IMR-90 (cell line): ENCODE data around the gene ARAP3. TPM values are rescaled to one million over a fixed set of nuclear protein-coding genes. Genes with fewer than 3 reads are reported as not detected.

Experiments
- ATAC-seq: fragments of 200-7000 bp; cut with Tn5 transposase; 2 replicates; pipeline ENCODE4 v1.9.1; 2020; ENCODE audit warnings: low read depth, mild to moderate bottlenecking, moderate library complexity
- BruUV-seq: library from RNA; stranded (reverse); fragments of 400-500 nt; replicated peaks from 2 replicates; lab custom pipeline; 2021; lab: Mats Ljungman, UMichigan
- CTCF ChIA-PET: fragments of 300-600 bp; formaldehyde crosslinking; extraction: SDS; loops from one replicate; lab custom pipeline; 2021; ENCODE audit warnings: antibody characterized with exemption; lab: Yijun Ruan, JAX
- POLR2A ChIA-PET: fragments of 300-600 bp; sonication (Branson Sonifier 250); formaldehyde crosslinking; loops from one replicate; lab custom pipeline; 2022; ENCODE audit warnings: antibody characterized with exemption; ENCODE audit not compliant: unreplicated experiment; lab: Charles Lee
- DNase-seq: peaks from one replicate; pipeline ENCODE4 v3.0.0; 2013
- H2AFZ ChIP-seq: replicated peaks from 2 replicates; pipeline ENCODE3; 2013; ENCODE audit warnings: low read length, mild to moderate bottlenecking; ENCODE audit not compliant: poor library complexity
- H2AK5ac ChIP-seq: 2 replicates; pipeline ENCODE4 v1.6.1; 2013; ENCODE audit warnings: low read depth, low read length, inconsistent platforms
- H2AK9ac ChIP-seq: replicated peaks from 2 replicates; pipeline ENCODE3; 2013; ENCODE audit warnings: mild to moderate bottlenecking, low read depth, low read length, moderate library complexity; ENCODE audit not compliant: poor library complexity
- H2BK120ac ChIP-seq: 2 replicates; pipeline ENCODE4 v1.6.1; 2013; ENCODE audit warnings: low read depth, low read length, inconsistent platforms
- H2BK15ac ChIP-seq: 3 replicates; pipeline ENCODE4 v1.6.1; 2013; ENCODE audit warnings: low read depth, low read length, inconsistent platforms
- H2BK20ac ChIP-seq: 2 replicates; pipeline ENCODE4 v1.6.1; 2013; ENCODE audit warnings: low read depth, mild to moderate bottlenecking, inconsistent platforms, low read length, moderate library complexity
- H2BK5ac ChIP-seq: 2 replicates; pipeline ENCODE4 v1.6.1; 2013; ENCODE audit warnings: mild to moderate bottlenecking, low read depth, low read length, inconsistent platforms; ENCODE audit not compliant: poor library complexity, severe bottlenecking
- H3K14ac ChIP-seq: replicated peaks from 2 replicates; pipeline ENCODE4 v1.6.1; 2013; ENCODE audit warnings: low read depth, low read length, inconsistent platforms
- H3K18ac ChIP-seq: 2 replicates; pipeline ENCODE4 v1.6.1; 2013; ENCODE audit warnings: low read depth, low read length, control low read depth
- H3K23ac ChIP-seq: 2 replicates; pipeline ENCODE4 v1.6.1; 2013; ENCODE audit warnings: low read depth, low read length, inconsistent platforms
- H3K27ac ChIP-seq: 2 replicates; pipeline ENCODE4 v1.5.1; 2013; ENCODE audit warnings: mild to moderate bottlenecking, control low read depth, low read length; ENCODE audit not compliant: insufficient read depth
- H3K27me3 ChIP-seq: 2 replicates; pipeline ENCODE4 v1.6.1; 2013; ENCODE audit warnings: low read length; ENCODE audit not compliant: control insufficient read depth, insufficient read depth
- H3K36me3 ChIP-seq: 2 replicates; pipeline ENCODE4 v1.6.1; 2013; ENCODE audit warnings: low read length, mixed read lengths; ENCODE audit not compliant: control insufficient read depth, insufficient read depth
- H3K4ac ChIP-seq: 2 replicates; pipeline ENCODE4 v1.6.1; 2013; ENCODE audit warnings: low read depth, low read length, inconsistent platforms
- H3K4me1 ChIP-seq: 2 replicates; pipeline ENCODE4 v1.6.1; 2013; ENCODE audit warnings: low read length, mixed read lengths; ENCODE audit not compliant: control insufficient read depth, insufficient read depth
- H3K4me2 ChIP-seq: 2 replicates; pipeline ENCODE4 v1.6.1; 2013; ENCODE audit warnings: low read depth, mild to moderate bottlenecking, control low read depth, low read length, moderate library complexity
- H3K4me3 ChIP-seq: 2 replicates; pipeline ENCODE4 v1.5.1; 2013; ENCODE audit warnings: low read depth, mild to moderate bottlenecking, control low read depth, low read length, moderate library complexity; ENCODE audit not compliant: insufficient read depth
- H3K56ac ChIP-seq: 2 replicates; pipeline ENCODE4 v1.6.1; 2013; ENCODE audit warnings: low read length, inconsistent platforms; ENCODE audit not compliant: insufficient read depth; ENCODE audit errors: extremely low read depth
- H3K79me1 ChIP-seq, 2 experiments: 2 replicates each; pipeline ENCODE4 v1.6.1; 2013; ENCODE audit warnings: low read length in 2 of 2, inconsistent platforms in 1 of 2, low read depth in 1 of 2
- H3K9ac ChIP-seq: 2 replicates; pipeline ENCODE4 v1.6.1; 2013; ENCODE audit warnings: low read depth, low read length, control low read depth
- H3K9me1 ChIP-seq: 2 replicates; pipeline ENCODE4 v1.6.1; 2013; ENCODE audit warnings: low read length, inconsistent platforms; ENCODE audit not compliant: insufficient read depth
- H3K9me3 ChIP-seq: 2 replicates; pipeline ENCODE4 v1.6.1; 2013; ENCODE audit warnings: low read length; ENCODE audit not compliant: control insufficient read depth, insufficient read depth
- H4K20me1 ChIP-seq: 2 replicates; pipeline ENCODE4 v1.6.1; 2013; ENCODE audit warnings: low read length, inconsistent platforms; ENCODE audit not compliant: insufficient read depth
- H4K5ac ChIP-seq: 2 replicates; pipeline ENCODE4 v1.6.1; 2013; ENCODE audit warnings: mild to moderate bottlenecking, low read depth, low read length, control low read depth
- H4K8ac ChIP-seq, 2 experiments: 2 replicates each; pipeline ENCODE4 v1.6.1; 2013; ENCODE audit warnings: low read depth in 2 of 2, low read length in 2 of 2, control low read depth in 1 of 2, inconsistent platforms in 1 of 2
- H4K91ac ChIP-seq: 2 replicates; pipeline ENCODE4 v1.6.1; 2013; ENCODE audit warnings: low read depth, low read length, inconsistent platforms; ENCODE audit not compliant: insufficient read depth
- MAFK ChIP-seq: IDR thresholded peaks from 2 replicates; pipeline ENCODE4 v1.6.1; 2012; ENCODE audit warnings: low read depth, low read length, improper control_type of control experiment
- MAZ ChIP-seq: IDR thresholded peaks from 2 replicates; pipeline ENCODE4 v1.6.1; 2012; ENCODE audit warnings: low read depth, mild to moderate bottlenecking, low read length, improper control_type of control experiment, moderate library complexity, borderline replicate concordance
- MXI1 ChIP-seq: IDR thresholded peaks from 2 replicates; pipeline ENCODE4 v1.6.1; 2012; ENCODE audit warnings: low read depth, mild to moderate bottlenecking, low read length, moderate library complexity, borderline replicate concordance
- NFE2L2 ChIP-seq: fragments of 150-350 bp; IDR thresholded peaks from 2 replicates; pipeline ENCODE4 v1.6.1; 2016; ENCODE audit warnings: low read depth, mild to moderate bottlenecking, low read length
- POLR2A ChIP-seq: IDR thresholded peaks from 2 replicates; pipeline ENCODE4 v1.6.1; 2012; ENCODE audit warnings: mild to moderate bottlenecking, low read depth, low read length
- RAD21 ChIP-seq: IDR thresholded peaks from 2 replicates; pipeline ENCODE4 v1.6.1; 2012; ENCODE audit warnings: low read length, improper control_type of control experiment
- RFX5 ChIP-seq: IDR thresholded peaks from 2 replicates; pipeline ENCODE4 v1.8.0; 2012; ENCODE audit warnings: low read depth, mild to moderate bottlenecking, low read length, moderate library complexity
- SMC3 ChIP-seq: fragments of 150-350 bp; IDR thresholded peaks from 2 replicates; pipeline ENCODE4 v1.6.1; 2016; ENCODE audit warnings: low read depth, mild to moderate bottlenecking, antibody characterized with exemption, low read length, moderate library complexity
- WGBS, 2 experiments: methylation state at CpG; one replicate each; pipeline versions ENCODE4 v1.1.5 to v1.1.7; 2013; ENCODE audit warnings: missing lambda C conversion rate in 2 of 2; ENCODE audit not compliant: insufficient read length in 1 of 2; ENCODE audit errors: extremely low coverage in 2 of 2; 5-methylcytosine and 5-hydroxymethylcytosine counted together
- dilution Hi-C: fragments of 300-500 bp; cut with HindIII; formaldehyde crosslinking; loops from one replicate; pipeline ENCODE4 v1.14.3; 2018; ENCODE audit warnings: low sequenced_read_pairs; ENCODE audit not compliant: unreplicated experiment
- in situ Hi-C: fragments of 300-500 bp; cut with MboI; formaldehyde crosslinking; loops from 3 replicates; pipeline ENCODE4 v1.14.3; 2019; ENCODE audit warnings: low sequenced_read_pairs, inconsistent platforms, mixed read lengths
- intact Hi-C: fragments of 100-400 bp; cut with micrococcal nuclease; formaldehyde crosslinking; loops from 2 replicates; pipeline ENCODE4 v1.10.0; 2022
- polyA plus RNA-seq, 3 experiments: library from polyadenylated mRNA; depleted of rRNA; stranded (reverse); fragments of >200 nt; gene quantifications; 2 replicates each; pipeline ENCODE4 v1.2.3, GENCODE V29; 2012; ENCODE audit warnings: low replicate concordance in 1 of 3
- total RNA-seq: library from RNA; depleted of rRNA; stranded (reverse); fragments of >200 nt; gene quantifications from 2 replicates; pipeline ENCODE4 v1.2.3, GENCODE V29; 2012
- TF ChIP-seq, protein P1 (sequence below): fragments of 150-350 bp; IDR thresholded peaks from 2 replicates; pipeline ENCODE4 v1.6.1; 2016; ENCODE audit warnings: low read depth, mild to moderate bottlenecking, low read length, moderate library complexity, borderline replicate concordance
- TF ChIP-seq, protein P2 (sequence below): fragments of 150-350 bp; IDR thresholded peaks from 2 replicates; pipeline ENCODE4 v1.6.1; 2017; ENCODE audit warnings: mild to moderate bottlenecking, antibody characterized with exemption, low read length, low read depth

The ARAP3 gene
- total and polyA plus RNA-seq, 2 of the 4 experiments (the other 2 are of a cell fraction) = 2.2 to 6.9 TPM

DNA sequence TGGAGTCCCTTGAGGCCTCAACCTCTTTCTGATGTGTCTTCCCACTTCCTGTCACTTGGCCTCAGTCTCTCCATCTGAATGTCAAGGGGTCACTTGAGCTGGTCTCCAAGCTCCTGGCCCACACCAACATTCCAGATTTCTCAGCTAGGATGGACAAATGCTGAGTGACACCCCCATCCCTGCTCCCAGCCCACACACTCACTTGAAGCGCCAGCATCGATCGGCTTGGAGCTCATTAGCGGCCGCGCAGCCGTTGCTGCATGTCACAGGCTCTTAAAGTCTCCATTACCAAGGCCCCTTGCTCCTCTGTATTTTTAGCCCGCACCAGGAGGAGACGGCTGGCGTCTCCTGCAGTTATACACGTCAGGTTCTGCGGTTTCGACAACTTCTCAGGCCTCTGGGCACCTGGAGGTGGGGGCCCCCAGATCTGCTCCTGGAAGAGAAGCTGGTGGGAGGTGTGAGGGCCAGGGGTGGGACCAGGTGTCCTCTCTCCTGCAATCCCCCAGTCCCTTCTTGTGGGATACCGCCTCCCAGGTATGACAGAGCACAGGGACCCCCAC, 33.4 kb upstream of the ARAP3 start:
- 63% methylated on average over 6 of the region's 14 CpGs; no CpG with 5 or more reads in 1 of the 2 experiments for WGBS, 2 experiments
- Histone ChIP-seq H3K9me3 (no peaks in the 10 kb centered on the region), H4K20me1 (no peaks in the 10 kb centered on the region), H3K27me3 (peaks cover 51% of the 10 kb centered on the region), H3K4ac (no peak overlapping the region), H3K4me2 (no peak overlapping the region), H3K27ac (no peak overlapping the region), H2AK9ac (no peak overlapping the region), H4K91ac (no peak overlapping the region), H2BK15ac (no peak overlapping the region), H2AK5ac (no peak overlapping the region), H2BK20ac (no peak overlapping the region), H3K14ac (no peak overlapping the region), H3K4me1 (no peaks in the 10 kb centered on the region), H2BK120ac (no peak overlapping the region), H4K5ac (no peak overlapping the region), H3K36me3 (no peaks in the 10 kb centered on the region), H4K8ac (no peak overlapping the region), H3K18ac (no peak overlapping the region), H3K9ac (no peak overlapping the region), H2AFZ (no peak overlapping the region), H3K23ac (no peak overlapping the region), H3K9me1 (no peaks in the 10 kb centered on the region), H2BK5ac (no peak overlapping the region), H3K56ac (no peak overlapping the region), H3K4me3 (no peak overlapping the region), H3K79me1 (no peaks in the 10 kb centered on the region)
- in situ Hi-C loops (no loop called here), dilution Hi-C loops (no loop called here), intact Hi-C loops (no loop called here)
- ATAC-seq = no peak
- ChIA-PET POLR2A (no interaction called here), CTCF (no interaction called here)
- TF ChIP-seq, protein P1, sequence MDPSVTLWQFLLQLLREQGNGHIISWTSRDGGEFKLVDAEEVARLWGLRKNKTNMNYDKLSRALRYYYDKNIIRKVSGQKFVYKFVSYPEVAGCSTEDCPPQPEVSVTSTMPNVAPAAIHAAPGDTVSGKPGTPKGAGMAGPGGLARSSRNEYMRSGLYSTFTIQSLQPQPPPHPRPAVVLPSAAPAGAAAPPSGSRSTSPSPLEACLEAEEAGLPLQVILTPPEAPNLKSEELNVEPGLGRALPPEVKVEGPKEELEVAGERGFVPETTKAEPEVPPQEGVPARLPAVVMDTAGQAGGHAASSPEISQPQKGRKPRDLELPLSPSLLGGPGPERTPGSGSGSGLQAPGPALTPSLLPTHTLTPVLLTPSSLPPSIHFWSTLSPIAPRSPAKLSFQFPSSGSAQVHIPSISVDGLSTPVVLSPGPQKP = no peak
- TF ChIP-seq MAFK (no peak), SMC3 (no peak), MAZ (no peak), RFX5 (no peak), NFE2L2 (no peak), MXI1 (no peak), RAD21 (no peak), POLR2A (no peak)
- TF ChIP-seq, protein P2, sequence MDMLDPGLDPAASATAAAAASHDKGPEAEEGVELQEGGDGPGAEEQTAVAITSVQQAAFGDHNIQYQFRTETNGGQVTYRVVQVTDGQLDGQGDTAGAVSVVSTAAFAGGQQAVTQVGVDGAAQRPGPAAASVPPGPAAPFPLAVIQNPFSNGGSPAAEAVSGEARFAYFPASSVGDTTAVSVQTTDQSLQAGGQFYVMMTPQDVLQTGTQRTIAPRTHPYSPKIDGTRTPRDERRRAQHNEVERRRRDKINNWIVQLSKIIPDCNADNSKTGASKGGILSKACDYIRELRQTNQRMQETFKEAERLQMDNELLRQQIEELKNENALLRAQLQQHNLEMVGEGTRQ = no peak
- BruUV-seq = no TSS peak
- DNase-seq = no peak
